ENCODE measurements around the gene LIF.

The LIF gene

DNA sequence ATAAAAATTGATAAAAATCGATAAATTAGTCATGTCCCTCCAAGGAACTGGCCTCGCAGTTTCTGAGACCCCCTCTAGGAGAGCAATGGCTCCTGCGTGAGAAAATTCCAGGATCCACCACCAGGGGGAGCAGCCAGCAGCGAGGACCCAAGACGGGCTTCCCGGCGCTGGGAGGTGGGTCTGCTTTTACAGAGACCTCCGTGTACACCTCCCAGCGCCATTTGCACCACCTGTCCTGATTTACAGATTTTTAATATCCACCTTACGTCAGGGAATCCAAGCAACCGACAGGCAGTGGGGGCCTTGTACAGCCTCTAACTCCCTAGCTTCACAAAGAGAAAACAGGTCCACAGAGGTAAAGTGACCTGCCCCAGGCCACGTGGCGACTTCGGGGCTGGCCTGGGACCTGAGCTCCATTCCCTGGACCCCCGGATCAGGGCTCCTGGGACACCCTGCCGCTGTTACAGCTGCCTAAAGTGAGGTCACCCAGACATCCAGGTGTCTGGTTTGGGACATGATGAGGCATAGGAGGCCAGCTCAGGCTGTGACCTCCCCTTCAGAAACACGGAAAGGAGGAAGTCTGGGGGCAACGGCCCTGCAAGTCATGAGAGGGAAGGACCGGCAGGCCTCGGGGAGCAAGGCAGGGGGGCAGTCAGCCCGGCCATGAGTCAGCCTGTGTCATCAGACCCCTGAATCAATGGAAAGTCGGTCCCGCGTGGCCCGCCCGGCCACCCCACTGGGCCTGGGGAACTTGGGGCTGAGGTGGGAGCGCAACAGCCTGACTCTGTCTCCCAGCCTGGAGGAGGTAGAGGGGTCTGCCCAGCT lies 16.6 kb upstream of the LIF start:
- DNase-seq (ENCODE audit: low read depth), result no peak

DNA sequence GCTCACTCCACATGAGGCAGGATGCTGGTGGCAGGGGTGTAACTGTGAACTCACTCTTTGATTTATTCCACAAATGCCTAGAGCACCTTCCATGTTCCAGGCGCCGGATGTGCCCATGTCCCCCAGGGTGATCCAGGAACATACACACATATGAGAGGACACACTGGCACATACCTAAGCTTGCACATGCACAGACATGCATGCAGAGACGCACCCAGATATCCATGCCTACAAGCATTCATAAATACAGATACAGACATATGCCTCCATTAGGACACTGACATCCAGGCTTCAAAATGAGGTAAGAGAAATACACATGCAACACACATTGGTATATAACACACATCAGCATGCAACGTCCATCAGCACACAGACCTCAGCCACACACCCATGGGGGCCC lies 15.6 kb upstream of the LIF start:
- DNase-seq (ENCODE audit: low read depth), result no peak

GRCh38 chr22:30261134-30261533 lies 14.6 kb upstream of the LIF start:
- no peak for DNase-seq (ENCODE audit: low read depth)

DNA sequence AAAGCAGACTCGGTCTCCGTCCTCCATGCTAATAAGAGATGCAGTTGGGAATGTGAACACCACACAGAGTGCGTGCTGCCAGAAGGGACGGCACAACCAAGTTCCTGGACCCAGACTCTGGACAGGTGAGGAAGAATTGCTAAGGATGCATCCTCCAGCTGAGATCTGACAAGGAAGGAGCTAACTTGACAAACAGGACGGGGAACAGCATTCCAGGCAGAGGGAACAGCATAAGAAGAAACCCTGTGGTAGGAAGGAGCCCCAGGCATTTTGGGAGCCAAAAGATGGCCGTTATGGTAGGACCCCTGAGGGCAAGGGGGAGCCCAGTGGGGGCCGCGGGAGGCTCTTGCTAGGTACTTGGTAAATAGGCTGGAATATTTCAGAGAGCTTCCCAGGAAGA lies 14.1 kb upstream of the LIF start:
- no peak for DNase-seq (ENCODE audit: low read depth)

- no peak for DNase-seq (ENCODE audit: low read depth)
These were observed 13.7 kb upstream of the LIF start for GRCh38 chr22:30260276-30260675.

- no peak for DNase-seq (ENCODE audit: low read depth)
These were observed 7.8 kb upstream of the LIF start for GRCh38 chr22:30254314-30254713.

DNA sequence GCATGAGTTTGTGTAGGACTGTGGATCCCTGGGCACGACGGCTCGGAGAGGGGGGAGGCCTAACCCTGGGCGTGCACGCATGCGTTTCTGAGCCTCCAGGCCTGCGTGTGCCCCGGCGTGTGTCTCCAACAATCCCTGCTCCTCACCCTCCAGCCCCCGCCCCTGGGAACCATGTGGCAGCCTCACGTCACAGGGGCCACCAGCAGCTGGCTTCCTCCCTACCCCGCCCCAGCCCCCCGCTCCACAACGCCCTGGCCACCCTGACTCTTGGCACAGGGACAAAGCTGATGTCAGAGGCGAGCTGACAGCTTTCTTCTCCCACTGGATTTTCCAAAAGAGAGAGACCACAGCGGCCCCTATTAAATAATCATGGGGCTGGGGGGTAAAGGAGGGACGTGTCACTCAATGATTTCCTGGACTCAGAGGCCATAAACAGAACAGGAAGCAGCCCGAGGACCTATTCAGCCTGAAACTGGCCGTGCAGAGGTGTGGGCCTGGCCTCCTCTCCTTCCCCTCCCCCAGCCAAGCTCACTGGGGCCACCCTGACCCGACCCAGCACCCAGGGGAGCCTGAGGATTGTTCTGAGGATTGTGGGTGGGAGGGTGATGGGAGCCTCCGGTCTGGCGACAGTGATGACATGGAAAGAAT lies 6.8 kb upstream of the LIF start:
- no peak for DNase-seq (ENCODE audit: low read depth)

GRCh38 chr22:30252411-30253204 lies 6.0 kb upstream of the LIF start:
- no peak for DNase-seq (ENCODE audit: low read depth)

- no peak for DNase-seq (ENCODE audit: low read depth)
These were observed 5.2 kb upstream of the LIF start for GRCh38 chr22:30251711-30252110.

DNA sequence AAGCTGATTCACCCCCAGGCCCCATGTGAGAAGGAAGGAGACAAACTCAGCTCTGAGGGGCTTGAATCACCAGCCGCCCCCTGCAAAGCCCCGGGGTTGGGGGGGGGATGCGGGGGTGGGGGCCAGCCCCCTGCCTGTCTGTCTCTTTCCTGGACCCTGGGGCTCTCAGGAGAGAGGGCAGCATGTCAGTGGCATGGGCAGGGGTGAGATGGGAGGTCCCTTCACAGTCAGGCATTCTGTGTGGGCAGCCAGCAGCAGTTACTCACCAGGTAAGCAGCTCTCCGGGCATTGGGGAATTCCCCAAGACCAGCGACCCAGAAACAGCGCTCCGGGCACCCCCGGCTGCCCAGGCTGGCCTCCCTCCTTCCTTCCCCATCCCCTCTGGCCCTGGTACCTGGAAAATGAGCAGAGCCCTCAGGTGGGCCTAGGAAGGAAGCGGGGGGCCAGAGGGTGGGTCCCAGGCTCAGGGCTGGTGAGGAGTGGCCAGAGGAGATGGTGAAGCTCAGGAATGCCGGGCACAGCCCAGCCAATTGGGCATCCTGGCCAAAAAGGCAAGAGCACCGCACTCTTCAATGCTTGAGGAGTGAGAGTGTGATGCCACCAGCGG lies 4.2 kb upstream of the LIF start:
- DNase-seq (ENCODE audit: low read depth), result no peak

- DNase-seq (ENCODE audit: low read depth), result no peak
These were observed 3.5 kb upstream of the LIF start for GRCh38 chr22:30250039-30250565.

DNA sequence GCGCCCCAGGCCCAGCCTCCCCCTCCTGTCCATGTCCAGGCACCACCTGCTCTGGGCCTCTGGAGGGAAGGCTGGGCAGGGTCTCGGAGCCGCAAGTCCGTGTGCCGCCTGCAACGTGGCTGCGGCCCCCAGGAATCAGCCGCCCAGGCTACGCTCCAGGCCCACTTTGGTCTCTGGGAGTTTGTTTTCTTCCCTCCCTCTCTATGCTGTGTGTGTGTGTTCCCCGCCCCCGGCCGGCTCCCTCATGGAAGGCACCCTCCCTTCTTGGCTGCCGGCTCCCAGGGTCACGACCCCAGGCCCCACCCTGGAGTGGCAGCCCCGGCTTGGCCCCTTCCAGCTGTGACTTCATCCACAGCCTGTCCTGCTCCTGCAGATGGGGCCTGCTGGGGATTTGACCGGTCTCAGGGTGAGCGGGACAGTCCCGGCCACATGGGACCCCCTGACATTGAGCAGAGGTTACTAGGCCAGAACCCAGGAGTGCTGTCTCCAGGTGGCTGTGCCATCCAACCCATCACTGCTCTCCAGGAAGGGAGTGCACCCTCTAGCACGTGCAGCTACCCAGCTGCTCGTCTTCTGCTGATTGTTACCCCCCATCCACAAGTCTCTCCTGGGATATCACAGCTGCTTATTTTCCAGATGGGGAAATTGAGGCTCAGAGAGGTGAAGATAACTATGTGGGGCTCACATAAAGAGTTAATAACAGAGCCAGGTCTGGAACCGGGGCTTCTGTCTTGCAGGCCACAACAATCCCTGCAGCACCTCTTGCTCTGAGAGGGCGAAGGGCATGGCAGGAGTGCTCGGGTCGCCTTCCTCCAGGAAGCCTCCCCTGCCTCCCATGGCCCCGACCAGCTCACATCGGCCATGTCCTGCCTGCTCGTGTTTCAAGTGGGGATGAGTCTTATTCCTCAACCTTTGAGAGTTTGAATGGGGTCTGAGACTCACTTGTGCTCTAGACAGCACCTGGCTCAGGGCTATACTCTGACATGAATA lies 2.8 kb upstream of the LIF start:
- no peak for DNase-seq (ENCODE audit: low read depth)

- no peak for DNase-seq (ENCODE audit: low read depth)
These were observed 1.9 kb upstream of the LIF start for GRCh38 chr22:30248484-30248883.

DNA sequence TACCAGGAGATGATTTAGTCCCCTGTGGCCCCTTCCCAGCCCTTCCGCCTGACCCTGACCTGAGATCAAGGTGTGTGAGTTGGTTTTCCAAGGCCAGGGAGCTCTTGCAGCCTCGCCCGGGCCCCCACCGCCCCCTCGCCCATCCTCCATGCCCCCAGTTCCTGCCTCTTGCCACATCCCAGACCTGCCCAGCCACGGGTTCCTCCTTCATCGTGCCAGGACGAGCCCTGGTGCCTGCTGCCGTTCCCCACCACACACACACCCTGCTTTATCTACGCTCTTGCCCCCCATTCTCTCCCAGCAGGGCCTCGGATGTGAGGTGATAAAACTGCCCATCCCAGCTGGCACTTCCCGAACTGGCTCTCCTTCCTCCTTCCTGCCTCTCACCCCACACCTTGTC lies 1.4 kb upstream of the LIF start:
- DNase-seq (ENCODE audit: low read depth), result no peak

DNA sequence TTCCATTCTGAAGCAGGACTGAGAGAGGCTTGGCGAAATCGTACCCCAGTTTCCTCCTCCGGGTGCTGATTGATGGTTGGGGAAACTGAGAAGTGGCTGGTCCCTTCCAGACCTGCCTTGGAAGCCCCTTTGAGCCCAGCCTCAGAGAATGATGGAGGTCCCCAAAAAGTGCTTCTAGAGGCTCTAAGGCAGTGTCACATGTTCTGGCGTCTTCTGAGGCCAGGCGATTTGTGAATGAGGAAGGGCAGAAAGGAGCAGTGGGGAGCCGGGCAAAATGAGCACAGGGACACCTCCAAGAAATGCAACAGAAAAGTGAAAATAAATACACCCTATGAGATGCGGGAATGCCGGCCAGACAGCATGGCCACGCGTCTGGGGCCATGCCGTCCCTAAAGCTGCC lies 1.0 kb upstream of the LIF start:
- DNase-seq (ENCODE audit: low read depth), result no peak

DNA sequence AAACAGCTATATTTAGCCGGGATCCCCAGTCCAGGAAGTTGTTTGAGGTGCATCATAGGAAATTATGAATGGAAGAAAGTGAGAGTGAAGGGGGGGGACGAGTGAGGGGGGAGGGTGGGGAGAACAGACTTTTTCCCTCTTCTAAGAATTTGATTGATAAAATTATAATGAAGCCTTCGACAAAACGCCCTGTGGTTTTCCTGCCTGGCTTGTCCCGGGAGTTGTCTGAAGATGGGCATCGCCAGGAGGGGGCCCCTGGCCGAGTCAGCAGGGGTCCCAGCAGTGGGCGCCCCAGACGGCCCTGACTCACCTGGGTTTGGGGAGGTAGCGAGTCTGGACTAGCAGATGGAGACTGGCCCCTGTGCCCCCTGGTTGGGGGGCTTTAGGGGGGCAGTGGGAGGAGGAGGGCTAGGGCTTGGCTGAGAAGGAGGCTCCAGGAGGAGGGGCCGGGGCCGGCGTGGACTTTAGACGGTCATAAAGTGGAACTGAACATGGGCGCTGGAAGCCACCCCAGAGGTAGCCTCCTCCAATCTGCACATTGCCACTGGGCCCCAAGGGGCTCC lies 336 bp upstream of the LIF start:
- no peak for DNase-seq (ENCODE audit: low read depth)

GRCh38 chr22:30245181-30245984 lies 1.2 kb downstream of the LIF start:
- DNase-seq (ENCODE audit: low read depth), result no peak

DNA sequence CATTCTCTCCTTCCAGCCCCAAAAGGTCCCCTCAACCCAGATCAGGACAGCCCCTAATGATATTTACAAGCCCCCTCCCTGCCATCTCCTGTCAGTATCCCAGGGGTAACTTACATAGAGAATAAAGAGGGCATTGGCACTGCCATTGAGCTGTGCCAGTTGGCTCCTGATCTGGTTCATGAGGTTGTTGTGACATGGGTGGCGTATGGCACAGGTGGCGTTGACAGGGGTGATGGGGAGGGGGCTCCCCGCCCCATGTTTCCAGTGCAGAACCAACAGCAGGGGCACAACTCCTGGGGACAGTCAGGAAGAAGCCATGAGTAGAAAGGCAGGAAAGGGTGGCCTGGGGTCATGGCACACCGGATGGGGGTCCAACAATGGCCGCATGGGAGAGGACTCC lies 1.9 kb downstream of the LIF start:
- no peak for DNase-seq (ENCODE audit: low read depth)

DNA sequence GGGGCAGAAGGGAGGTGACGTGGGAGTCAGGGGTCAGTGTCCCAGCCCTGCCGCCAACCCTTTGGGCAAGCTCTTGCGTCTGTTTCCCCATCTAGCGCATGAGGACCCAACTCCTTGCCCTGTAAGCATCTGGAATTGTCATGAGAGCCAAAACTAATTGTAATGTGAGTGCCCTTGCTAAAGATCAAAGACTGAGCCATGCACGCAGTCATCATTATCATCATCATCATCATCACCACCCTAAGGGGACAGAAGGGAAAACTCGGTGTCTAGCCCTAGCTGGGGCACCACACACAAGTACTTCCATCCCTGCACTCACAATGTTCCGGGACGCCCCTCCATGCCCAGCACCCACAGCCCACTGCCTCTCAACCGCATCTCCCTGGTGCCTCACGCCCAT lies 2.5 kb downstream of the LIF start:
- no peak for DNase-seq (ENCODE audit: low read depth)

GRCh38 chr22:30243661-30244060 lies 2.9 kb downstream of the LIF start:
- no peak for DNase-seq (ENCODE audit: low read depth)
